ES-I3 (cell line): ENCODE measurements around the gene TRPC4.
A peak's percentile ranks its signal among the peaks of the same experiment; 100 is the strongest.

Experiments used
- H3K36me3 ChIP-seq: 2 replicates; pipeline ENCODE4 v1.6.1; 2013; ENCODE audit warnings: mild to moderate bottlenecking, low read length, control low read depth, moderate library complexity; ENCODE audit not compliant: insufficient read depth
- H3K4me1 ChIP-seq: 2 replicates; pipeline ENCODE4 v1.6.1; 2013; ENCODE audit warnings: mild to moderate bottlenecking, control low read depth, low read length; ENCODE audit not compliant: insufficient read depth
- H3K9ac ChIP-seq: 2 replicates; pipeline ENCODE4 v1.6.1; 2013; ENCODE audit warnings: low read depth, mild to moderate bottlenecking, low read length, moderate library complexity
- H3K9me3 ChIP-seq: 2 replicates; pipeline ENCODE4 v1.6.1; 2013; ENCODE audit warnings: mild to moderate bottlenecking, low read length, moderate library complexity; ENCODE audit not compliant: control insufficient read depth, insufficient read depth

The TRPC4 gene

GRCh38 chr13:37869756-37870488 is at the start of gene TRPC4:
TRPC4 (minus strand) TSS chr13:37869772; CDS start chr13:37783333, 86,439 bp downstream.
- Histone ChIP-seq H3K4me1 (no peaks in the 10 kb centered on the region), H3K9me3 (no peaks in the 10 kb centered on the region), H3K9ac (peak within 1 kb of the TSS; percentile 54), H3K36me3 (no peaks in the 10 kb centered on the region)

GRCh38 chr13:37918751-37919150 is 49.2 kb upstream of the TRPC4 start:
- Histone ChIP-seq H3K9me3 (no peaks in the 10 kb centered on the region), H3K9ac (no peak overlapping the region), H3K36me3 (no peaks in the 10 kb centered on the region), H3K4me1 (peaks cover 13% of the 10 kb centered on the region; the same call in 1 of the 2 replicates)

- Histone ChIP-seq H3K36me3 (no peaks in the 10 kb centered on the region), H3K9ac (no peak overlapping the region), H3K4me1 (peaks cover 13% of the 10 kb centered on the region; the same call in 1 of the 2 replicates), H3K9me3 (no peaks in the 10 kb centered on the region)
These were observed 48.6 kb upstream of the TRPC4 start for GRCh38 chr13:37918116-37918714.

GRCh38 chr13:37914781-37915391 is 45.3 kb upstream of the TRPC4 start:
- Histone ChIP-seq H3K36me3 (no peaks in the 10 kb centered on the region), H3K9ac (no peak overlapping the region), H3K4me1 (peaks cover 13% of the 10 kb centered on the region; the same call in 1 of the 2 replicates), H3K9me3 (no peaks in the 10 kb centered on the region)

GRCh38 chr13:37910790-37911189 is 41.2 kb upstream of the TRPC4 start:
- Histone ChIP-seq H3K4me1 (no peaks in the 10 kb centered on the region), H3K9me3 (no peaks in the 10 kb centered on the region), H3K36me3 (no peaks in the 10 kb centered on the region), H3K9ac (no peak overlapping the region)

- H3K9me3 ChIP-seq: no peaks in the 10 kb centered on the region
- H3K36me3 ChIP-seq: no peaks in the 10 kb centered on the region
- no peak overlapping the region for H3K9ac ChIP-seq
- H3K4me1 ChIP-seq: no peaks in the 10 kb centered on the region
These were observed 37.3 kb upstream of the TRPC4 start for GRCh38 chr13:37906880-37907279.

GRCh38 chr13:37905736-37906135 is 36.2 kb upstream of the TRPC4 start:
- no peaks in the 10 kb centered on the region for H3K9me3 ChIP-seq
- no peaks in the 10 kb centered on the region for H3K36me3 ChIP-seq
- no peaks in the 10 kb centered on the region for H3K4me1 ChIP-seq
- no peak overlapping the region for H3K9ac ChIP-seq

GRCh38 chr13:37899753-37900152 is 30.2 kb upstream of the TRPC4 start:
- Histone ChIP-seq H3K9me3 (no peaks in the 10 kb centered on the region), H3K4me1 (no peaks in the 10 kb centered on the region), H3K36me3 (no peaks in the 10 kb centered on the region), H3K9ac (no peak overlapping the region)

GRCh38 chr13:37893321-37893720 is 23.7 kb upstream of the TRPC4 start:
- Histone ChIP-seq H3K9ac (no peak overlapping the region), H3K36me3 (no peaks in the 10 kb centered on the region), H3K9me3 (no peaks in the 10 kb centered on the region), H3K4me1 (no peaks in the 10 kb centered on the region)

GRCh38 chr13:37889820-37890219 is 20.2 kb upstream of the TRPC4 start:
- no peak overlapping the region for H3K9ac ChIP-seq
- no peaks in the 10 kb centered on the region for H3K36me3 ChIP-seq
- H3K9me3 ChIP-seq: no peaks in the 10 kb centered on the region
- H3K4me1 ChIP-seq: no peaks in the 10 kb centered on the region

- no peaks in the 10 kb centered on the region for H3K4me1 ChIP-seq
- no peaks in the 10 kb centered on the region for H3K9me3 ChIP-seq
- H3K36me3 ChIP-seq: no peaks in the 10 kb centered on the region
- no peak overlapping the region for H3K9ac ChIP-seq
These were observed 19.5 kb upstream of the TRPC4 start for GRCh38 chr13:37889102-37889501.

GRCh38 chr13:37886879-37887278 is 17.3 kb upstream of the TRPC4 start:
- H3K9me3 ChIP-seq: no peaks in the 10 kb centered on the region
- no peaks in the 10 kb centered on the region for H3K4me1 ChIP-seq
- no peaks in the 10 kb centered on the region for H3K36me3 ChIP-seq
- no peak overlapping the region for H3K9ac ChIP-seq

- Histone ChIP-seq H3K36me3 (no peaks in the 10 kb centered on the region), H3K9me3 (no peaks in the 10 kb centered on the region), H3K4me1 (no peaks in the 10 kb centered on the region), H3K9ac (no peak overlapping the region)
These were observed 15.1 kb upstream of the TRPC4 start for GRCh38 chr13:37884674-37885073.

GRCh38 chr13:37884026-37884425 is 14.5 kb upstream of the TRPC4 start:
- no peaks in the 10 kb centered on the region for H3K36me3 ChIP-seq
- no peak overlapping the region for H3K9ac ChIP-seq
- no peaks in the 10 kb centered on the region for H3K4me1 ChIP-seq
- H3K9me3 ChIP-seq: no peaks in the 10 kb centered on the region

GRCh38 chr13:37878921-37879320 is 9.3 kb upstream of the TRPC4 start:
- Histone ChIP-seq H3K4me1 (no peaks in the 10 kb centered on the region; the same call in 1 of the 2 replicates), H3K9ac (no peak overlapping the region), H3K9me3 (no peaks in the 10 kb centered on the region), H3K36me3 (no peaks in the 10 kb centered on the region)
